ENCODE measurements around the gene DUSP5.
A peak's percentile ranks its signal among the peaks of the same experiment; 100 is the strongest.
"Not testable (repeated sequence)": the region's sequence is repeated elsewhere in the genome, so short reads cannot be mapped to it uniquely, and the experiment has no call there.

The DUSP5 gene

GRCh38 chr10:110523736-110524135 lies 26.0 kb downstream of the DUSP5 start:
- no peak for DNase-seq

DNA sequence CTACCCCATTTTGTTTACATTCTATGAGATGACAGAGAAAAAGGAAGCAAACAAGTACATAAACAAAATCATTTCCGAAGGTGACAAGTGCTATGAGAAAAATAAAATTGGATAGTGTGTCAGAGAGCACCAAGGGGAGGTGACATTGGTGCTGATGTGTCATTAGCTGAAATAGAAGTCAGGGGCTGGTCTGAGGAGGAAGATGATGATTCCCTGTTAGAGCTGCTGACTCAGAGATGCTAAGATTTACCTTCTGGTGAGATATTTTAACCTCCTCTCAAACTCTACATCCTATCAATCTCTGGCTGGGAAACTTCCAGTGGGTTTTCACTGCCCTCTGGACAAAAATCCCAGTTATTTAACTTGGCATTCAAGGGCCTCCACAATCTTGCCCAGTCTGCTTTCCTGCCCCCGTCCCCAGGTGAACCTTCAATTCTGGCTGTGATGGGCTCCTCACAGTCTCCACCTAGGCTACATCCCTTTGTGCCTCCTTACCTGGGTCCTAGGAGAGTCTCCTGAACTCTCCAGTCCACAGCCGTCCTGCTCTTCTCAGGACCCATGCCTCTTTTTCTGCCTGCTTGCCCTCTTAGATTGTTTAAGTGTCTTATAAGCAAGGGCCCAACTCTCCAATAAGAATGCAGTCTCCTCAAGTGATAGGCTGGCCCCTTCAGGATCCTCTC lies 26.6 kb downstream of the DUSP5 start:
- no peak for DNase-seq

DNA sequence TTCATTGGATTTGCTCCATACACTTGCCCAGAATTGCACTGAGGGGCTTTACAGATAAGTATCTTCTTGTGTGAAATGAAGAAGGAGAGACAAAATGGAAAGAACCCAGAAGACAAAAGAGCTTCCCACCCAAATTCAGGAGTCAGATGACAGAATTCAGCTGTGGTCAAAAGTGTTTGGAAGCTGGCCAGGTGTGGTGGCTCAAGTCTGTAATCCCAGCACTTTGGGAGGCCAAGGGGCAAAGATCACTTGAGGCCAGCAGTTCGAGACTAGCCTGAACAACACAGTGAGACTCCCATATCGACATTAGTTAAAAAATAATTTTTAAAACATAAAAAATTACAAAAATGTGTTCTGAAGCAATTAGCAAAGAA lies 27.1 kb downstream of the DUSP5 start:
- DNase-seq = no peak

GRCh38 chr10:110525349-110526260 lies 27.9 kb downstream of the DUSP5 start:
- DNase-seq = no peak

DNA sequence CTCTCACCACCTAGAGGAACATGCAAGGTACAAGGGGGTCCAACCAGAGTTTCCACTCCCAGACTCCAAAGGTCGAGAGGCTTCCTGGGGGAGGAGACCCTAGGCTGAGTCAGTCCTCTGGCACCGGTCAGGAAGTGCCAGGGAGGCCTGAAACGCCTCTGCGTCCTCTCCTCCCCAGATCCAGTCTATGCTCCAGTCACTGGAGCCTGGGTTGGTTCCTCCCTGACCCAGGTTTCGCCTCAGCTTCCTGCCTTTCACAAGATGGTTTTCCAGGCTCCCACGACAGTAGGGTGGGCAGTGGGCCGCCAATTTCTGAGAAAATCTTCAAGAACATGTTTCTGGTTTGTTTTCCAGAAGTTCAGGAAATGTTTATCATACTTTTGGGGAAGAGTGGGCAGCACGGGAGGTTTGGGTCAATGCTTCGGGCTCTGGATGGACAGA lies 30.0 kb downstream of the DUSP5 start:
- DNase-seq = no peak

DNA sequence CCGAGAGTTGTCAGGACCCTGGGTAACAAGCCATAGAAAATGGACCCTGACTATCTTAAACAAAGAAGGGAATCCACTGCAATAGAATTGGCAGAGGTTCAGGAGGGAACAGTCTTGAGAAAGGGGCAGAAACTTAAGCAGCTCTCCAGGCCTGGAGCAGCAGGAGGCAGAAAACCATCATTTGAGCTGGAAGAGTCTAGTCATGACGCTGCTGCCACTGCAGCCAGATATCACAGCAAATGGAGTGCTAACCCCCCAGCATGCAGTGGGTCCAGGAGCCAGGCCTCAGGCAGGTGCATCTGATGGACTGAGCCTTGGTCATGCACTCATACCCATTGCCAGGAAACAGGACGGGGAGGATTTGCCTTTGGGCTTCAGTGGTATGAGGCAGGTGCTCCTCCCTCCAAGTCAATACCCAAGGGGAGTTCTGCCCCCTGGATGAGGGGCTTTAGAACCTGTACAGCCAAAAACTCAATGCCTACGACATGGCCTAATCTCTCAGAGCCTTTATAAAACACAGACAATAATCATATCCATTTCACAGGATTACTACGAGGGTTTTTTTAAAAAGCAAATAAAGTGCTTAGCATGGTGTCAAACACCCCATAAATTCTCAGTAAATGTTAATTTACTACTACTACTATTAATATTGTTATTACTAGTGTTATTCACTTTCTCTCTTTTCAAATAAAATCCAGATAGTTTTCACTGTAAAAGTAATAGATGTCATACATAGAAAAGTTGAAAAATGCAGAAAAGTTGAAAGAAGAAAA lies 30.7 kb downstream of the DUSP5 start:
- DNase-seq = no peak

DNA sequence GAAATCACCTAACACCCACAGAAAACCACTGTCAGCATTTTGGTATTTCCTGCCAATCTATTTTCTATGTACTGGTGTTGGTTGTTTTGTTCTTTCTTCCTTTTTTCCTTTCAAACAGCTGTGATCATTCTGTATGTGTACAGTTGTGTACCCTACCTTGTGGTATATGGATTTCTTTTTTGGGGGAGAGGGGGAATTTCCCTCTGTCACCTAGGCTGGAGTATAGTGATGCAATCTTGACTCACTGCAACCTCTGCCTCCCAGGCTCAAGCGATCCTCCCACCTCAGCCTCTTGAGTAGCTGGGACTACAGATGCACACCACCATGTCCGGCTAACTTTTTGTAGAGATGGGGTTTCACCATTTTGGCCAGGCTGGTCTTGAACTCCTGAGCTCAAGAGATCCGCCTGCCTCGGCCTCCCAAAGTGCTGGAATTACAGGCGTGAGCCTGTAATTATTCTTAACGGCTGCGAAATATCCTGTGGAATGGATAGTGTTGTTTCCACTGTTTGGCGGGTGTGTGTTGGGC lies 31.4 kb downstream of the DUSP5 start:
- not testable (repeated sequence) for DNase-seq

GRCh38 chr10:110529596-110530011 lies 31.9 kb downstream of the DUSP5 start:
- DNase-seq = no peak

DNA sequence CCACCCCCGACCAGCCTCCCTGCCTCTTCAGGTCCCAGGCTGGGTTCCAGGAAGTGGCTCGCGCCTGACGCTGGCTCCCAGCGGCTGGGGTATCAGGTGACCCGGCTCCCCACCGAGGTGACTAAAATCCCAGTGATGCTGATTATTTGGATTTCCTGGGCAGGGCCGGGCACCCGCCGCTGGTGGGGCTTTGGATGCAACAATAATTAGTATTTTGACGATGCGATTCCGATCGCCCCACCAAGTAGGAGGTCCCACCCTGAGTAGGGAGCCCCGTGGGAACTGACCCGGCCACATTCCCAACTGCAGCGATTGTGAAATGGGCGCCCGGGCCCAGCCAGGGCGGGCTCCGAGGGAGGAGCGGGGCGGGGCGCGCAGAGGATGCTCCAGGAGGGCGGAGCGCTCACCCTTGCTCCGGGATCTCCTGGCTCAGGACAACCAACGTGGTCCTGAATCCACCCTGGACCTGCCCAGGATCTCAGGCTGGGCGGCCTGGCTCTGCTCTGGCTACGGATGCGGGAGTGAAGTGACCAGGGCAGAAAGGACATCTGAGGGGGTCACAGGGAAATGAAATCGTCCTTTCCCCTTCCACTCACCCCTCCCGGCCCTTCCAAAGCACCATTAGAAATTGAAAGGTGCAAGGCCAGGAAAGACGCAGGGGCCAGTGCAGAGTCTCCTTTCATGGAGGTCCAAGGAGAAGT lies 32.6 kb downstream of the DUSP5 start:
- no peak for DNase-seq

- no peak for DNase-seq
These were observed 34.0 kb downstream of the DUSP5 start for GRCh38 chr10:110531687-110532086.

DNA sequence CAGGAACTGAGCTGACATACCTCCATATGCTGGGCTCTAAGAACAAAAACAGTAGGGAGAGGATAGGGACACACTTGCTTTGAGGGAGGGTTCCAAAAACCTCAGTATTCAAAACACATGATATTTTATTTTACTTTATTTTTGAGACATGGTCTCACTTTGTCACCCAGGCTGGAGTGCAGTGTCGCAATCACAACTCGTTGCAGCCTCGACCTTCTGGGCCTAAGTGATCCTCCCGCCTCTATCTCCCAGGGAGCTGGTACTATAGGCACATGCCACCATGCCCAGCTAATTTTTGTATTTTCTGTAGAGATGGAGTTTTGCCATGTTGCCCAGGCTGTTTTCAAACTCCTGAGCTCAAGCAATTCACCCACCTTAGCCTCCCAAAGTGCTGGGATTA lies 34.9 kb downstream of the DUSP5 start:
- not testable (repeated sequence) for DNase-seq

- DNase-seq = no peak
These were observed 35.4 kb downstream of the DUSP5 start for GRCh38 chr10:110533149-110533548.

GRCh38 chr10:110534571-110534970 lies 36.9 kb downstream of the DUSP5 start:
- no peak for DNase-seq

- DNase-seq = peak in 3 of 4 experiments; percentile 6 to 26 (median 8)
These were observed 38.5 kb downstream of the DUSP5 start for GRCh38 chr10:110535958-110536891.

- no peak for DNase-seq
These were observed 41.4 kb downstream of the DUSP5 start for GRCh38 chr10:110539091-110539490.

DNA sequence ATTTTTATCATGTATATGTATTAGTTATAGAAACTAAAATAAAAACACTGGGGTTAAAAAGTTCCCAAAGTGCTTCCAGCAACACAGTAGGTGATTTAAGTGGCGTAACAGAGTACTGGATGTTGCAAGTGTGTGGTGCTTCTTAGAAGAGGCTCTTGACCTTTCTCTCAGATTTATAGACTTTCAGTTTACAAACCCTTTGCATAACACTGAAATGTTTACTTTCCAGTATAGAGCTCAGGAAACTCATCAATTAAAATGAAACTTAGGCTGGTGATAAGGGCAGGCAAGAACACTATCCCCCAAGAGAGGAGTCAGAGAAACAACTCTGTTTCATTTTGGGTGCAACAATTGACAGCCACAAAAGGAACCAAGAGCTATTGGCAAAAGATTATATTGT lies 42.3 kb downstream of the DUSP5 start:
- no peak for DNase-seq

GRCh38 chr10:110544958-110545537 lies 47.3 kb downstream of the DUSP5 start:
- DNase-seq = no peak

GRCh38 chr10:110546077-110546476 lies 48.4 kb downstream of the DUSP5 start:
- no peak for DNase-seq

GRCh38 chr10:110546499-110547110 lies 48.9 kb downstream of the DUSP5 start:
- no peak for DNase-seq

- DNase-seq = no peak
These were observed 49.5 kb downstream of the DUSP5 start for GRCh38 chr10:110547139-110547761.
